SHP77 treated with DMSO at 0.1 percent for 48 hours (cell line): Measurements from ENCODE around the gene ALDH5A1.

Experiments used
- DNase-seq: peaks from one replicate; lab custom pipeline; 2025; lab: John Stamatoyannopoulos, UW

The ALDH5A1 gene

GRCh38 chr6:24569811-24570210 lies 75.0 kb downstream of the ALDH5A1 start:
- no peak for DNase-seq

- DNase-seq = no peak
These were observed 76.6 kb downstream of the ALDH5A1 start for GRCh38 chr6:24571361-24571760.

GRCh38 chr6:24574809-24575208 lies 80.0 kb downstream of the ALDH5A1 start:
- no peak for DNase-seq

- DNase-seq = no peak
These were observed 81.7 kb downstream of the ALDH5A1 start for GRCh38 chr6:24576447-24576846.

GRCh38 chr6:24581084-24581669 lies 86.4 kb downstream of the ALDH5A1 start:
- DNase-seq = peak; percentile 35

GRCh38 chr6:24583463-24584381 lies 89.0 kb downstream of the ALDH5A1 start:
- peak; percentile 19 for DNase-seq

- DNase-seq = no peak
These were observed 89.6 kb downstream of the ALDH5A1 start for GRCh38 chr6:24584382-24584720.
